RPMI8226 (cell line): ENCODE measurements around the gene FAN1.
"Not testable (repeated sequence)": the region's sequence is repeated elsewhere in the genome, so short reads cannot be mapped to it uniquely, and the experiment has no call there.

Source experiments
- DNase-seq: peaks from one replicate; pipeline ENCODE4 v3.0.0-alpha.2; 2015

Gene FAN1

GRCh38 chr15:30903497-30904187 lies at the start of gene FAN1:
TSS of gene FAN1 (plus strand) at chr15:30903915. CDS start at chr15:30904664, 749 bp downstream.
- DNase-seq = peak; percentile 82

- peak; percentile 21 for DNase-seq
Measured at GRCh38 chr15:30859091-30859874, 44.4 kb upstream of the FAN1 start.

DNA sequence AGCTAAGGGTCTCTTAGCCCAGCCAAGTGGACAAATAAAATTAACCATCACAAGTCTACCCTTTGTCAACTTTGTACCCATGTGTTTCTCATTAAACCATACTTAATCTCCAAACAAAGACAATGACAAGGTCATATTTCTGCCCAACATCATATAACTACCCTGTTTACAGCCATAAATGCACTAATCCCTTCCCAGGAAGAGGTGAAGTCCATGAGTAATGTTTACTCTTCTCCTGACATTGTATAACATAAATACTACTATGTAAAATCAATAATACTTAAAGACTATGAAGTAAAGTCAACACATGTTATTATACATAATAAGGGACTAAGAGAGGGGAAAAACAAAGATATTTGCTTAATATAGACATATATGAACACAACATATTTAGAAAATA lies 38.5 kb upstream of the FAN1 start:
- DNase-seq = no peak

DNA sequence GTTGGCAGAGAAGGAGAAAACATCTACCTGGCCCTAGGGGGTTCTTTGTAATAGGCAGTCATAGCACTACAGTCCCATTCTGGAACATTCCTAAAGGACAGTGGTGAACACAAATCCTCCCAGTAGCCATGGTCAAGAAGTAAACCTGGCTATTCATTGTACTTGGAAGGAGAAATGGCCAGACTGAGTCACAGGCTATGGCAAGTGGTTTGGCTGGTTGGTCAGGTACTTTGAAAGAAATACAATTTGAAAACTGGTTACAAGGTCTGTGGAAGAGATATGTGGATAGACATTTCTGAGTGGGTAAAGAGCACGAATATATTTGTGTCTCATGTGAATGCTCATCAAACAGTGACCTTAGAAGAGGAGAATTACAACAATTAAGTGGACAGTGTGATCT lies 33.0 kb upstream of the FAN1 start:
- no peak for DNase-seq

DNA sequence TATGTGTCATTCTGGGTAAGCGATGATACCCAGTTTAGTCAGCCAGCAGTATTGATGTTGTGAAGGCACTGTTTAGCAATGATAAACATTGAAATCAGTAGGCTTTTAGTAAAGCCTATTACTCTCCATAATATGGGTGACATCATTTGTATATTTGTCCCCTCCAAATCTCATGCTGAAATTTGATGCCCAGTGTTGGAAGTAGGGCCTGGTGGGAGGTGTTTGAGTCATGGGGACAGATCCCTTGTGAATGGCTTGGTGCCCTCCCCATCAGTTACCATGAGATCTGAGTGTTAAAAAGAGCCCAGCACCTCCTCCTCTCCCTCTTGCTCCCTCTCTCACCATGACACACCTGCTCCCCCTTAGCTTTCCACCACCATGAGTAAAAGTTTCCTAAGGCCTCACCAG lies 31.4 kb upstream of the FAN1 start:
- no peak for DNase-seq

GRCh38 chr15:30877070-30877469 lies 26.6 kb upstream of the FAN1 start:
- no peak for DNase-seq

GRCh38 chr15:30878515-30878914 lies 25.2 kb upstream of the FAN1 start:
- no peak for DNase-seq

DNA sequence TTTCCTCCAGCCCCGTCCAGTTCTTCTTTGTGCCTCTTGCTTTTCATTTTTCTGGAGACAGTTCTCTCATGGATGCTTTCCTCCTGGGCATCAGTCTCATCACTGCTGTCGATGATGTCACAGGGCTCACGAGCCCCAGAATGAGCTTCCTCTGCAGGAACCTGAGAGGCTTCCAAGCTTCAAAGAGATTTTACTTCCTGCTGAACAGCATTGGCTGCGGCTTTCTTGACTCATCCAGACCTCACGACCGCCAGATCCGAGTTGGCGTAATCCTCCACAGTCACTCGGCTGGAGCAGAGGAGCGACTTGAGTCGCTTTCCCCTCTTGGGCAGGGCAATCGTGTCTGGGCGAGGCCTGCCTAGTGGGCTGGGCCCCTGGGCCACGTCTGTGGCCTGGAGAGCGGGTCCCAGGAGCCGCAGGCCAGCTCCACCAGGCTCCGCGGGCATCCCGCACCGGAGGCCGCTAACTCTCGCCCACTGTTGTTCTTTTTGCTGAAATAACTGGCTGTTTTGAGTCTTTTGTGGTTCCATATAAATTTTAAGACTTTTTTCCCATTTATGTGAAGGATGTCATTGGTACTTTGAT lies 20.8 kb upstream of the FAN1 start:
- DNase-seq = no peak

DNA sequence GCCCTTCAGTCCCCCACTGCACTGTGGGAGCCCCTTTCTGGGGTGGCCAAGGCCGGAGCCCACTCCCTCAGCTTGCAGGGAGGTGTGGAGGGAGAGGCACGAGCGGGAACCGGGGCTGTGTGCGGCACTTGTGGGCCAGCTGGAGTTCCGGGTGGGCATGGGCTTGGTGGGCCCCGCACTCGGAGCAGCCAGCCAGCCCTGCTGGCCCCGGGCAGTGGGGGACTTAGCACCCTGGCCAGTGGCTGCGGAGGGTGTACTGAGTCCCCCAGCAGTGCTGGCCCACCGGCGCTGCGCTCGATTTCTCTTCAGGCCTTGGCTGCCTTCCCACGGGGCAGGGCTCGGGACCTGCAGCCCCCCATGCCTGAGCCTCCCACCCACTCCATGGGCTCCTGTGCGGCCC lies 20.0 kb upstream of the FAN1 start:
- not testable (repeated sequence) for DNase-seq

GRCh38 chr15:30885814-30886213 lies 17.9 kb upstream of the FAN1 start:
- peak; percentile 9 for DNase-seq

DNA sequence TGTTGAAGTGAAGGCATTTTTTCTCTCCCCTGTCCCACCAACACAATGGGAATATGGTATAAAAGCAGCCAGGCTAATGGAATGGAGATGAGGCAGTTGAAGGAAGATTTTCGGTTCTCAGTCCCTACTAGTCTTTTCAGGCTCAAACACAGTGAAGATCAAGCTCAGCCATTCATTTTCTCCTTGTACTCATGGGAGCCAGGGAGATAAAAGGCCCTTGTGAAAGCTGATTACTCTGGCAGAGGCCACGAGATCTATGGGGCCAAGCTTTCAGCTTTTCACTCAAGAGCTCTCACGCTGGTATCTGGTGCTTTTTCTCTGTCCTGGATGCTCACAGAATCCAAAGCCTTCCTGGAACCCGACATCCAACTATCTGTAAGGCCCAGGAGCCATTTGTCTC lies 14.5 kb upstream of the FAN1 start:
- no peak for DNase-seq

DNA sequence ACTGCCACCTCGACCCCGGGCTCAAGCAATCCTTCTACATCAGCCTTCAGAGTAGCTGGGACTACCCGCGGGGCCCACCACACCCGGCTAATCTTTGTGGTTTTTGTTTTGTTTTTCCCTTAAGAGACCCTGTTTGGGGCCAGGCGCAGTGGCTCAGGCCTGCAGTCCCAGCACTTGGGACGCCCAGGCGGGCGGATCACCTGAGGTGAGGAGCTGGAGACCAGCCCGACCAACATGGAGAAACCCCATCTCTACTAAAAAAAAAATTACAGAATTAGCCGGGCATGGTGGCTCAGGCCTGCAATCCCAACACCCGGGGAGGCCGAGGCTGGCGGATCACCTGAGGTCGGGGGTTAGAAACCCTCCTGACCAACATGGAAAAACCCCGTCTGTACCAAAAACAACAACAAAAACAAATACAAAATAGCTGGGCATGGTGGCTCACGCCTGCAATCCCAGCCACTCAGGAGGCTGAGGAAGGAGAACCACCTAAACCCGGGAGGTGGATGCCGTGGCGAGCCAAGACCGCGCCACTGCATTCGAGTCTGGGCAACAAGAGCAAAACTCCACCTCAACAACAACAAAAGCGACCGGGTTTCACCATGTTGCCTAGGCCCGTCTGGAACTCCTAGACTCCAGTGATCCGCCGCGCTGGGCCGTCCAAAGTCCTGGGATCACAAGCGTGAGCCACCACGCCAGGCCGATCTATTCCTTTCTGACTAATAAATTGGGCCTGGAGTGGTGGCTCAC lies 8.1 kb upstream of the FAN1 start:
- DNase-seq = no peak

GRCh38 chr15:30896211-30896606 lies 7.5 kb upstream of the FAN1 start:
- no peak for DNase-seq

GRCh38 chr15:30901889-30902288 lies 1.8 kb upstream of the FAN1 start:
- no peak for DNase-seq

- no peak for DNase-seq
Measured at GRCh38 chr15:30904812-30905211, 1.1 kb downstream of the FAN1 start.

DNA sequence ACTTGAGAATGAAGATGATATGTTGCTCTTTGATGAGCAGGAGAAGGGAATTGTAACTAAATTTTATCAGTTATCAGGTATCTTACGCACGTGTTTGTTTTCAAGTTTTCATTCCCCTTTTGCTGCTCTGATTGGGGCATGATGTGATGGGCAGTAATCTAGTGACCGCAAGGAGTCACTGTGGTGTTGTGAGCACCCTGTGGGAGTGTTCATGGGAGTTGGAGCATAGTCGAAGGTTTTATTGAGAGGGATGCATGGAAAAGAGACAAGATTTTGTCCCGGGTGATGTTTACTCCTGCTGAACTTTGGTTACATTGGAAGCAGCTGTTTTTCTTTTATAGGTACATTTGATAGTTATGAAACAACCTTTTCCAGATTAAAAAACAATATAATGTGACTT lies 2.1 kb downstream of the FAN1 start:
- DNase-seq = no peak

DNA sequence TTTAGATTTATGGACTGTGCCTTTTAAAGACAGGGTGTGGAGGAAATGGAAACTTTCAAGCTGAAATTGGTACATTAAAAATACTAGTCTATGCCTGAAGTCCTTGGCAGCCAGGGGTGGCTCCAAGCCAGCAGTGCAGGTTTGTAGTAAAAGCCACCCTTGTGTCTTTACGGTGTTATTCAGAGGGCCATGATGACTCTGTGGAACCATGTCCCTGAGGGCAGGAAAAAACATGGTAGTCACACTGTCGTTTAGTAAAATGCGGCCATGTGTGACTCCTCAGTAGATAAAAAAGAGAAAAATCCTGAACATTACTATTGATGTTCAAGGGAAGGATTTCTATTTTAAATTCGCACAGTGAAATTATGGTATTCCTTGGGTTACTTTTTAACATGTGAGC lies 2.7 kb downstream of the FAN1 start:
- no peak for DNase-seq

DNA sequence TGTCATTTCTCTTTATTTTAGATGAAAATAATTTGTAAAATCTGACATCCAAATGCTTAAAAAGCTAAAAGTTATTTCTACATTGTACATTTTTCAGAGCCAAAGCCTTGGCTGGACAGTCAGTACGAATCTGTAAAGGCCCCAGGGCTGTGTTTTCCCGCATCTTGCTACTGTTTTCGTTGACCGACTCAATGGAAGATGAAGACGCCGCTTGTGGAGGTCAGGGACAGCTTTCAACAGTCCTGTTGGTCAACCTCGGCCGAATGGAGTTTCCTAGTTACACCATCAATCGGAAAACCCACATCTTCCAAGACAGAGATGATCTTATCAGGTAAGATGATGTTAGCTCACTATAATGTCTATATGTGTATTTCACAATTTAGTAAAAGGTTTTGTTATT lies 10.0 kb downstream of the FAN1 start:
- no peak for DNase-seq

GRCh38 chr15:30917013-30917412 lies 13.3 kb downstream of the FAN1 start:
- DNase-seq = no peak

GRCh38 chr15:30917675-30918074 lies 14.0 kb downstream of the FAN1 start:
- DNase-seq = no peak

- DNase-seq = no peak
Measured at GRCh38 chr15:30918366-30918765, 14.7 kb downstream of the FAN1 start.

DNA sequence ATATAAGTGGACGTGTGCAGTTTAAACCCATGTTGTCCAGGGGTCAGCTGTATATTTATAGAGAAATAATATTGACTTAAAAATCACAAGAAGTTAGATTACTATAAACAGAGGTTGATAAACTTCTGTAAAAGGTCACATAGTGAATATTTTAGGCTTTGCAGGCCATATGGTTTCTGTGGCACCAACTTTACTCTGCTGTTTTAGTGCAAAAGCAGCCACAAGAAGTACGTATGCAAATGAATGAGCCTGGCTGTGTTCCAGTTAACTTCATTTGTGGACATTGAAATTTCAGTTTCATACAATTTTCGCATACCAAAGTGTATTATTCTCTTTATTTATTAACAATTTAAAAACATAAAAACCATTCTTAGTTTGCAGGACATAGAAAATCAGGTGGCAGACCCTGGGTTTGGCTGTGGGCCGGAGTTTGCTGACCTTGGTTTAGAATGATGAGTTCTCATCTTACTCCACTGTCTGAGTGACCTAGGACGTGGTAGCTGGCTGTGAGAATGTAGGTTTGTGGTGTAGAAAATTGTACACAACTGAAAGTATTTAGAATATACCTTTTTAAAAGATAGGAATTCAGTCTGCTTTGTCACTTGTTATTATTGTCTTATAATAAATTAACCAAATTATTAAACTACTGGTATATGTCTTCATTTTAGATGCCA lies 16.3 kb downstream of the FAN1 start:
- no peak for DNase-seq

DNA sequence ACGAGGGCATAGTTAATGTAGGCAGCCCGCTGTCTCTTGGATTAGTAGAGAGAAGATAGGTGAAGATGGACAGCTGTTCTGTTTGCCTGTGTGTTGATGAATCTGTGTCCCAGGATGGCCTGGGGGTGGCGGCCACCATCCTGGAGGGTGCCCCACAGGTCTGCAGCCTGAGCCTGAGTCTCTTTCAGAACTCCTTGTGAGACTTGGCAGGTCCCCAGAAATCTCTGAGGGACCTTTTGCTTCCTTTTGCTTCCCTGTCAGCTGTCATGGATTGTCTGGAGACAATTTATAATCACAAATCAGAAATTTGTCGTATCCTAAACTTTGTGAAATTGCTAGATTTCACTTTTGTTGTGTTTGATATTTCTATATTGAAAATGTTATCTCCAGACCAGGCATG lies 17.4 kb downstream of the FAN1 start:
- no peak for DNase-seq
